ENCODE measurements around the gene FBXO8.

Gene FBXO8

DNA sequence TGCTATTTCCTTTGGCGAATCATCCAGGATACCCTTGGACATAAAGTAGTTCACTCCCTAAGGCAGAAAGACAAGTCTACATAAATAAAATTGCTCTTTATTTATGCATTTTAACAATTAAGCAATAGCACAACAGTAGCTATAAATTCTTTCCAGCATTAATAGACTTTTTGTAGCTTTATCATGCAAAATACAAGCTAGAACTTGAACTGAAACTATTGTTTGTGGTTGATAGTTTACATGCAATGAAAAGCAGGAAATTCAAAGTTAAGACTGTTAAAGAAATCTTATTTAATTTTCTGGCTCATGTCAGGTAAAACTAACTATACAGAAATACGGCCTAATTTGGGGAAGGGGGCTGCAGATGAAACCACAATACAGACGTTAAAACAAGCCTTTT is 42.3 kb downstream of the FBXO8 start:
- DNase-seq, result no peak

DNA sequence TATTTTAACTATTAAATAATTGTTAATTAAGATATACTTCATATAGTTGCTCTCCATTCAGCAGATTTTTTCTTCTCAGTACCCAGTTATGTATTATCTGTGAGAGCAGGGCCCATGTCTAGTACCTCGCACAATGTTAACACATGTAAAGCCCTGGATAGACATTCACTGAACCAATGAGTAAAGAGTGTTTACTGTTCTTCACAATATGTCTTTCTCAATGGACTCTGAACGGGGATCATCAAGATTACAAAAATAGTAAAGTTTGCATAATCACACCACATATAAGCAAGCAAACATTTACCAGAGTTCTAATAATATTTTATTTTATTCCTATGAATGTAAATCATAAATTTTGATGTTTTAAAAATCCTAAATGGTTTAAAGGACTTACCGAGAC is 47.1 kb downstream of the FBXO8 start:
- no peak for DNase-seq

DNA sequence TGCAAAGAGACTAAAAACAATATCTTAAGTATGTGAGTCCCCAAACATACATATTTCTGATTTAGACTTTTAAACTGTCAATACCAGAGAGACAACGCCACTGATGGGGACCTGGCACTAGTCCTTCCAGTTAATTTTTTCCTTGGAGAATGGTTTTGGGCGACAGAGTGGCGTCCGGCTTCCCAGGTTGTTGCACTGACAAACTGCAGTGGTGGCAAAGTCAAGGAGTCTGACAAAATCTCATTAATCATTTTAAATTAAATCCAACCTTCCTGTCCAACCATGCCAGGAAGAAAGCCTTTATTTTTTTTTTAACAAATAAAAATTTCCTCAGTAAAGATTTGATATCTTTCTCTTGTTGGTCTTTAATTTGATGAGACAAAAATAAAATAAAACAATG is 52.8 kb downstream of the FBXO8 start:
- DNase-seq, result no peak

DNA sequence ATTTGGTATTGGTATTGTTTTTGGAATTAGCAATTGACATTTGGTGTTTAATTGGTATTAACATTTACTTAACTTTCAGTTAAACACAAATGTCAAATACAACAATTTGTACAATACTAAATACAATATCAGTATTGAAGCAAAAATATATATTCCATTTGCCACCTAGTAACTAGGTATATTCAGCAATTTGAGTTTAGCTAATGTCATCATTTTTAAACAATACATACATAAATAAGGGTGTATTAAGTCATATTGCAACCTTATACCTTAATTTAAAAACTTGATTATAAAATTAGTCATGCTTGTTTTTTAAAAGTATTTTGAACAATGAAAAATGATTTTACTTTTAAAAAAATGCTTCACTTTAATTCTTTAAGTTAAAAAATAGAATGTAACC is 53.3 kb downstream of the FBXO8 start:
- DNase-seq, result no peak

DNA sequence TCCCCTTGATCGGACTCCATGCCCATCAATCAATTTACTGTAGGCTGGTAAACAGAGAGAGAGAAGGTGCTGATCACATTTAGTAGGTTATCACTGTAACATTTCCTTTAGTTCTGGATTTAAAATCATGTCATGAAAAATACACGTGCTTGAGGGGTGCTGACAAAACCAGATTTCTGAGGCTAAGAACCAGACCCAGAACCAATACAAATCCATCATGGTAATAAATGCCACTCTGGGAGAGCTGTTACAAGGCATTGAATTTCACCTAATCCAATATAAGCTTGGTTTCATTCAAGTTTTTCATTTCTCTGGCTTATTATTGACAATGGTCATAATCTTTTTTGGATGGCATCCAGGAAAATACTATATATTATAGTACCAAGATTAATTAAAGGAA is 54.5 kb downstream of the FBXO8 start:
- no peak for DNase-seq

DNA sequence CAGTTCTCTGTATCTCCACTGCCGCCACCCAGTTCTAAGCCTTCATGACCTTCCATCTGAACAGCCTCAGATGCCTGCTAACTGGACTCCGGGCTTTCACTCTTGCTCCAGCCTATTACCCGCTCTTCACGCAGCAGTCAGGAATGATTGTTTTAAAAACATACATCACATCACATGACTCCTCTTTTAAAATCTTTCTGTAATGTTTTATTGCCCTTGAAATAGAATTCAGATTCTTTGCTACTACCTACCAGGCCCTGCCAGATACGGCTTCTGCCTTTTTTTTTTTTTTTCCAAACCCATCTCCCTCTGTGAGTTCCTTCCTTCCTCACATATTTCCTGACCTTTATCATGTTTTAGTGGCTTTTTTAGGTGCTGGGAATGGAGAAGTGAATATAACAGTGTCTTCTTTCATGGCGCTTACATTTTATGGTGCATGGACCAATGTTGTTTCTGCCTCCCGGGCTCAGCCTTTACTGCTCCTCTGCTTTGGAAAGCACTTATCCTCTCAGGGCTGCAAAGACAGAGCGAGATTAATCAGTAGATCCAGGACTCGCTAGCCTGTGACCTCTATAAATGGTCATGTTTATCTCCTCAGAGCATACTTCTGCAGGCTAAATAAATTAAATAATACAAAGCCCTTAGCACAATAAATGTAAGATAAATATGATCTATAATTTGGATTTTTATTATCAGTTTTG is 58.0 kb downstream of the FBXO8 start:
- no peak for DNase-seq

DNA sequence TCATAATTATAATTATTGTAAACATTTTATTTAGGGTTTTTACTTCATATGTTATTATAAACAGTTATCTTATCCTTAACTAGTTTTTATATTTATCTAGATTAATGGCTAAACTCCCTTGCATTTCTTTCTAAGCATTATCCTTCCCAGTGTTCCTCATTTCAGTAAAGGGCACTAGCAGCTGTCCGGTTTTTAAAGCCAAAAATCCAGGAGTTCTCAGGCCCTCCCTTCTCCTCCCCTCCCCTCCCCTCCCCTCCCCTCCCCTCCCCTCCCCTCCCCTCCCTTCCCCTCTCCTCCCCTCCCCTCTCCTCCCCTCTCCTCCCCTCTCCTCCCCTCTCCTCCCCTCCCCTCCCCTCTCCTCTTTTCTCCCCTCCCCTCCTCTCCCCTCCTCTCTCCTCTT is 58.9 kb downstream of the FBXO8 start:
- no peak for DNase-seq

DNA sequence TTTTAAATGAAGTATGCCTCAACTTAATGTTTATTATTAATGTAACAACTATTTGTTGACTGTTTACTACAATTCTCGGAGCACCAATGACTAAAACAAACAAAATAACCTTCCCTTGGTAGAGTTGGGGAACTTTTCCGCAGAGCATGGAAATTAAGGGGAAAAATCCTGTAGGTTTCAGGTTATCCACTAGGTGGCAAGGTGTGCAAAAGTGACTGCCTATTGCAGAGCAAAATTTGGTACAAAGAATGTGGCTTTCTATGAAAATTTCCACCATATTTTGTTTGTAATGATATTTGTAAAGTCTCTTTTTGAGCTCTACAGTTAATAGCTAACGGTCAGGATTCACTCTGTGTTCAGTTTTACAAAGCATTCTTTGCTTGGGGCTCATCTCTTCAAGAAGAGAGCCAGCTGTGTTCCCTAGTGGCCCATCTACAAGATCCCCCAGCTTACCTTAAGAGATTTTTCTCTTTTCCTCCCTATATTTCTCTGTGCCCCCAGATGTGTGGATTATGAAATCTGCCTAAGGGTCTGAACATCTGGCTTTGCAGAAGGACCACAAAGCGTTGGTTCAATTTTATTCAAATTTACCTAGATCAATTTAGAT is 61.1 kb downstream of the FBXO8 start:
- no peak for DNase-seq

DNA sequence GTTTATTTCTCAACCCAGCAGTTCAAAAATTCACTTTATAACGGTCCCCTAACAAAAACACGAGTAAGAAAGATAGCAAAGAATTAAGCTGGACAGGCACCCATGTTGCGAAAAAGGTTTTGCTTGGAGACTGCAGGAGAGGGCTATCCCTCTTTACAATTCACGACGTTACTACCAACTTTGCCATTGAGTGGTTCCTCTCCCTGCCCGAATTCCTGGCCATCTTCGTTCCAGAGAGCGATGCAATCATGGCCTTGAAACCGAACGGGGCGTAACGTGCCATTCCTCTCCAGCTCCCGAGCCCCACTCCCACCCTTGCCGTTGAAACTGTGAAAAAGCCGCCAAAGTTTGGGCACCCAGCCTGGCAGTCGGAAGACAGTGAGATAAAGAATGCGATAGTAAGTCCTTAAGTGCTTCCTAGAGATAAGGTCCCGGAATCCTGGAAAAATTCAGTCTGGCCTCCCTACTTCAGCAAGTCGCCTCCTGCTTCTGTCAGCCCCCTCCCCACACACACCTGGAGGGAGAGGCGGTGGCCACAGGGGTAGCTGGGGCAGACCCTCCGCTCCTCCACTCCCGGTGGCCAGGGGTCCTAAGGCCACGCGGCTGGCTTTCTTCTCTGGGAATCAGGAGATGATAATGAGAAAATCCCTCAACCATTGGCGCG is 65.2 kb downstream of the FBXO8 start:
- no peak for DNase-seq

DNA sequence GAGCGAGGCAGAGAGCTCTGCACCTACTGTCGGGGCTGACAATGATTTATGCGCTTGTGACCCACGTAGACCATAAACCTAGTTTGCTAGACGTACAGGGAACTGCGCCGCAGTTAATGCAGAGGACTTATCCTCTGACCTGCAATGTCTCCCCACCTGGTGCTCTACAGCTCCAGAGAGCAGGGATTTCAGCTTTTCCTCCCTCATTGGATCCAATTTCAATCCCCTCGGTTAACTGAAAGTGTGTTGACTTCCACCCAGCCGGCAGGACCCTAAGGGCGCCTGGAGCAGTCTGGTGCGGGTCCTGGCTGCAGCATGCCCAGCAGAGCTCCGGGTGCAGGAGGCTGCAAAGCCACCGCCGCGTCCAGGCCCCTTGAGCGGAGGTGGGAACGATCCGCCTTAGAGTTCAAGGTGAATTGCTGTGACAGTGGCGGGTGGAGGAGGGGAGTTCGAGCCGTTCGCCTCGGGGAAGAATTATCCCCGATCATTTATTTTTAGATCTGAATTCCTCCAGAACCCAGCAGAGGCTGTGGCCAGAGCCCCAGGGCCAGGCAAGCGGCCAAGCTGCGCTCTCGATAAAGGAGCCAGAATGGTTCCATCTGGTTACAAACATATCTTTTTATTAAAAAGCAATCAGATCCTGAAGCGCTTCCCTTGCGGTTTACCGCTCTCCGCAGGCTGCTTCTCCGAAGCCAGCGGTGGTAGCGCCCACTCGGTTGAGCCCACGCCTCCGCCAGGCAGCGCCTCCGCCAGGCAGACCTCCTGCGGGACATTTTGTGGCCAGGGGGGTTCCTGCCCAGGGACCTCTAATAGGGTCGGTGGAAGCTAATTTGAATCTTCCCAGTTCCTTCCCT is 66.0 kb downstream of the FBXO8 start:
- DNase-seq, result no peak

DNA sequence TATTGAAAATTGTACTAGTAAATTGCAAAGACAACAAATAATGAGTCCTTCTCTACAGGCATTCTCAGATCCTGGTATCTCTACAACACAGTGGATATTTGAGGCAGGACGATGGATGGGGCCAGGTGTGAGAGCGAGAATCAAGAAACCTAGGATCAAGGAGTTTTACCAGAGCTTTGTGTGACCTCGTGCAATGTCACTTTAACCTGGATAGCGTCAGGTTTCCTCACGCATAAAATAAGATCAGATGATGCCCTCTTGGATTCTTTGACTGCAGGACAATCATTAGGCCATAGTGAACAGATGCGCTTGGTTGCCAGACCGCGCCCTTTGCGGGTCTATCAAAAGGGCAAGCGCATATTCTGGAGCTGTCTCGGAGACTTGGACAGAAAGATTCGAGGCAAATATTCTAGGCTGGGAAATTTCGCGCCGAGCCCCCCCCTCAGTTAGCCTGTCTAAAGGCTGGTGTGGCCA is 66.6 kb downstream of the FBXO8 start:
- DNase-seq, result no peak

DNA sequence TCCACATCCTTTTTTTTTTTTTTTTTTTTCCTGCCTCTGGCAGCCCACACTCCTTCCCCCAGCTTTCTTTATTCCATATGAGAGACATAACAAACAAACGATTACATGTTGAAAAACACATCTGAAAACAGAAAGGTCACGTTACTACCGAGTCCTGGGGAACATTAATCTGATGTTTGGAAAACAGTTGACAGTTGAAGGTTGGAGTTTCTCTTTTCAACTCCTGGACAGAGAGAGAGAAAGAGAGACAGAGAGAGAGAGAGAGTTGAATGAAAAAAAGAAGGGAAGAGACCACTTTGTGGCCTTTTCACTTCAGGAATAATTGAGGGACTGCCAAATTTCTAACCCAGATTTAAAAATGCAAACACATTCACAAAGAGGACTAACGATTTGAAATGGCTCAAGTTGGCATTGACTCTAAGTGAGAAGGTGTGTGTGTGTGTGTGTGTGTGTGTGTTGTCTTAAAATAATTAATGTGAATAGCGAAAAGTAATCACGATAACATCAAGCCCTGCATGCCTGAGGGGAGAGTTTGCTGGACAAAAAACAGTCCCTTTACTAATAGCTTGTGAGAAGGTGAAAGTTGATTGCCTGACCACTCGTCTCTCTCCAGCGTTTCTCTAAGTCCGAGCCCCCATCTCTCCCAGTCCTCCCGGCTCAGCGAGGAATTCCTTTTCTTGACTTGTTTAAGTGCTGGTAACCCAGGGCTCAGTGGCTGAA is 67.3 kb downstream of the FBXO8 start:
- no peak for DNase-seq

DNA sequence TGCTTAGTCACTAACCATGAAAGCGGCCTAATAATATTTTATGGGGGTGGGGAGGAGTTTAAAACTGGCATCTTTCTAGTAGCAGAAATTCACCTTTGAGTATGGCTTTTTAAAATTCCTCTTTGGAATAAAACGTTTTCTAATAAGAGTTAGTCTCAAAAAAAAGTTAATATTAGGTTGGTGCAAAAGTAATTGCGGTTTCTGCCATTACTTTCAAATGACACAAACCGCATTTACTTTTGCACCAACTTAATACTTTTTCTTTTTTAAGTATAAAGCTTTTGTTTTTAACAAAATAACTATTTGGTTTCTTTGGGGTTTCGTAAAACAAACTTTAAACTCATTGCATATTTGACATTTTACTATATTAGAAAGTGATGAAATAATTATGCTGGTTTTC is 68.4 kb downstream of the FBXO8 start:
- DNase-seq, result no peak

DNA sequence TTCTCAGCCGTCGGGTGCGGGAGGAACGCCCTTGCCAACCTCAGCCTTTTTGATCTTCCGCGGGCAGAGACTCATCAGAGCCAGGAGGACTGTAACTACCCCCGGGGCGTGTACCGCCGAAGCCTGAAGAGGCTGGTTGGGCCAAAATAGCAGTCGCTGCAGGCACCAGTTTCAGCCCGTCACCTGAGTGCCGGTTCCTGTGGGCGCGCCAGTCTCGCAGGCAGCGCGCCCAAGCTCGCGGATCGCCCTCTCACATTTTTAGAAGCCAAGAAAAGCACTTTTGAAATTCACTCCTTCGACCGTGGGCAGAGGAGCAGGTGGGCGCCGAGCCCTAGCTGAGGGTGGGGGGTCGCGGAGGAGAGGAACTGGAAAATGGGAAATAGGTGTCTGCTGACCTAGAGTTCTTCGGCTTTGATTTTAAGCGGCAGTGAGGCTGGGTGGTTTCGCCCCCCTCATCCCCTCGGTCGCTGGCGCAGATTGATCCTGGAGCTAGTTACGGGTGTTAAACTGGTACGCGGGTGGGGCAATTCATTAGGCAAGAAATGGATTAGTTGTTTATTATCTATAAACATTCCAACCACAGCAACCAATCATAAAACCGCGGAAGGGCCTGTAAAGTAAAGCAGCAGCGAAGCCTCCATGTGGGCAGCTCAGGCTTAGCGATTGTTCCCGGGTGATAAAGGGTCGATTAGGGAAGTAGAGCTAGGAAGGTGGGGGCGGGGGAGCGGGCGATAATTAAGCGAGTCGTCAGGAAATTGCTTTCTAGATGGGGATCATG is 69.2 kb downstream of the FBXO8 start:
- DNase-seq, result no peak

DNA sequence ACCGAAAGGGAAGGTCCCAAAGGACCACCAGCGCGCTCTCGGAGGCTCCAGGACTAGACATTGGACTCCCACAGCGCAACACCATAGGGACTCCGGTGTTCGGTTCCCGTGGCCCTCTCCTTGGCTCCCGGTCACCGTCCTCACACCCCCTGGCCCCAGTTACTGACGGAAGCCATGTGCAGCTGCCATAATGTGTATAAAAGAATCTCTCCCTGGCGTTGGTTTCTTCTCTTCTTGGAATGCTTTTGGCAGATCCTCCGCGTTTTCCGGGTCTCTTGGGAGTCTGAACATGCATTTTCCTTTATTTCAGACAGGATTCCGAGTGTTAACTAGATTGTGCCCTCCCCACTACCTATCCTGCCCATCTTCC is 69.8 kb downstream of the FBXO8 start:
- no peak for DNase-seq

DNA sequence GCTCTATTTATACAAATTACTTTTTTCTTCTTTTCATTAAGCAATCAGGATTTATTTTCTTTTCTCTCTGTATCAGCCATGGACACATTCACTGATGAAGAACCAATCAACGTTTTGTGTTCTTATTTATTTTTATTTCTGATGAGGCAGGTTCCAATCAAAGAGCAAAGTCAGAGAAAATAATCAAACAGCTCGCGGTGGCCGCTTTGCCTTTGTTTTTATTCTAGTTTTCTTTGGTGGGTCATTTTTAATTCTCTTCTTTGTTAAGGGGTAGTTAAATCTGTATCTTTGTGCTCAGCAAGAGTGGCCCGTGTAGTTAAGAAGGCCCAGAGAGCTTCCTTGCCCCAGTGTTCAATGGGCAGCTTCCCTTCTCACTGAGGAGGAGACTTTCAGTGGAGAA is 71.4 kb downstream of the FBXO8 start:
- DNase-seq, result no peak

DNA sequence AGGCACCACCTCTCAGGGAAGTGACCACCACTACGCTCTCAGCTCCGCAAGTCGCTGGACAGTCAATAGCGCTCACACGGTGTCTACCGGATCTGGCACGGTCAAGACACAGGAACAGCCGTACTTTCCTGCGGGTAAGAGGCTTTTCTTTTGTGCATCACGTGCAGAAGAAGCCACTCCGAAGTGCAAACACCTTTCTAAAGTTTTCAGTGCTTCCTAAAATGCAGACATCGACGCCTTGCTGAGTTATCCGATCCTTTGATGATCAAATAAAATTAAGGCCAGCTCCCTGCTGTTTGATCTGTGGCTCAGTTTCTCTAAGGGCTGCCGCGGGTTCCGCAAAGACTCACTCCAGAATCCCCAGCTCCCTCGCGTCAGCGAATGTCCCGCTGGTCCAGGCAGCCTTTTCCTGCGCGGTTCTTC is 71.8 kb downstream of the FBXO8 start:
- DNase-seq, result no peak

DNA sequence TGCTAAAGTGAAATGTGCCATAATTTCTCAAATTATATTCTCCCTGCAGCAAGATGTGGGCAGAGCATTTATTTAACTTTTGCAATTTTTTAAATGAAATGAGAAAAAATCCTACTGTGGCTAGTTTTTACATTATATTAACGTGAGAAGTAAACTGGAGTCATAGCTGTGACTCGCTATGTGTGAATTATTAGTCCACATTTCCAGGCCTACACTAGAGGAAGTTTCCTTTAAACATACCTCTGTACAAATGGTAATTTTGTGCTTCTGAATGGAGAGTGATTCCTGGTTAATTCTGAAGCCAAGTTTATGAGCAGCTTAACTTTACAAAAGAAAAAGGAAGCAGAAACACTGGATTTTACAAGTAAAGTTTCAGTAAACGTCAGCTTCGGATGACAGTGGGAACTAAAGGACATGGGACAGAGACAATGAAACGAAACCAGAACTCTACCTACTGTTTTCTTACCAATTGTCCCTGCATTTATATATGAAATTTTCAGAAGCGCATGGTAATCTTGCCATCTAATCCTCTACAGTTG is 72.4 kb downstream of the FBXO8 start:
- DNase-seq, result no peak

DNA sequence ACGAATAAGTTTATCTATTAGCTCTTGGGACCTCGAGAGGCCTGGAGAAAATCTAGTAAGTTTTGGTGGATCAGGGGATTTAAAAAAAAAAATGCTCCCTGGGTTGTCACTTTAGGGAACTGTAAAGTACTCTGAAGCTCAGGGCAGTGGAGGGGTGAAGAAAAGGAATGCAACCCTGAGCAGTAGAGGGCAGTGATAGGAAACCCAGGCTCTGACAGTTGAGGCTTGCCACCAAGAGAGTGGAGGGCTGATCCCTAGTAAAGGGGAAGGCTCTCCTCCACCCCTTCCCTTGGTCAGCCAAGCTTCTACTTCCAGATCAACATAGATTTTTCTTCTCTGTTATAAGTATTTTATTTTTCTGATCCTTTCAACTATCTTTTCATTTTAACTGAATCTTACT is 73.1 kb downstream of the FBXO8 start:
- no peak for DNase-seq

DNA sequence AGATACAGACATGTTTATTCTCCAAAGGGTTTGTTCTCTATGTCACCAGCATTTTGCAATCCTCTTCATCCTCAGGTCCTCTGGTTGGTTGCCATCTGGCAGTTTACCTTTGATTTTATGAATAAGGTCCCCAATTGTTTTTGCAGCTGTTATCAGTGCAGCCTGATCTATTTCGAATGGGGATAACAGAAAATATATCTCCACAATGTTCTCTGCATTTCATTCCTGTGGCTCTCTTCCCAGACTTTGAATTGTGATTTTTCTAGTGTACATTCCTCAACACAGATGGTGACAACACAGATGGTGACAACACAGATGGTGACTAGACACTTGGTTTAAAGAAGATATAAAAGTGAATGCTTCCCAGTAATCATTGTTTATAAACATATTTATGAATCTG is 74.1 kb downstream of the FBXO8 start:
- DNase-seq, result no peak

DNA sequence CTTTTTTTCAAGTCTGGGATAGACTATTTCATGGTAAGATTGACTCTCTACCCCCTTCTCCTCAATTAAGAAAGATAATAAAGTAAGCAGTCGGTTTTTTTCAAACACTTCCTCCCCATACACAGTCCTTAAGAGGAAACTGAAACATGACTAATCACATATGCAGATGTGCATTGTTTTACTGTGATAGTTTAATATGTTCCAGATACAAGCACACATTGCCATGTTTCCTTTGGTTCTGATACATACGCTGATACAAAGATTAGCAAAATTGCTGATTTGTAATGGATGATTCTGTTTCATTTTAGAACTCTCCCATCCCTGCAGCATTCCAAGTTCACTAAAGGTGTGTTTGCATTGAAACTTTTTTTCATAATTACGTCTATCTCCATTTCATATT is 76.1 kb downstream of the FBXO8 start:
- no peak for DNase-seq

Measured in NCI-H1048 (cell line).